Endothelial cell (in vitro differentiated cells): ENCODE measurements around the gene GALNT18. TPM values are rescaled to one million over a fixed set of nuclear protein-coding genes. Genes with fewer than 3 reads are reported as not detected.
A peak's percentile ranks its signal among the peaks of the same experiment; 100 is the strongest.

ENCODE experiments used
- DNase-seq: peaks from one replicate; pipeline ENCODE4 v3.0.0; 2021; ENCODE audit warnings: low spot score
- H3K27ac Mint-ChIP-seq: one replicate; pipeline ENCODE4 v1.8.0; 2021; ENCODE audit warnings: mixed read lengths, inconsistent platforms; ENCODE audit not compliant: unreplicated experiment
- H3K27me3 Mint-ChIP-seq: one replicate; pipeline ENCODE4 v1.8.0; 2021; ENCODE audit warnings: mild to moderate bottlenecking, moderate library complexity, mixed read lengths, inconsistent platforms; ENCODE audit not compliant: unreplicated experiment
- H3K36me3 Mint-ChIP-seq: one replicate; pipeline ENCODE4 v1.8.0; 2021; ENCODE audit warnings: mild to moderate bottlenecking, low read depth, mixed read lengths, inconsistent platforms; ENCODE audit not compliant: unreplicated experiment
- H3K4me1 Mint-ChIP-seq: one replicate; pipeline ENCODE4 v1.8.0; 2021; ENCODE audit warnings: mild to moderate bottlenecking, mixed read lengths, inconsistent platforms; ENCODE audit not compliant: unreplicated experiment
- H3K4me3 Mint-ChIP-seq: one replicate; pipeline ENCODE4 v1.8.0; 2021; ENCODE audit warnings: mild to moderate bottlenecking, mixed read lengths, inconsistent platforms; ENCODE audit not compliant: unreplicated experiment
- H3K9me3 Mint-ChIP-seq: one replicate; pipeline ENCODE4 v1.8.0; 2021; ENCODE audit warnings: mixed read lengths, inconsistent platforms; ENCODE audit not compliant: unreplicated experiment
- CTCF ChIP-seq: fragments of 200-600 bp; sonication (generic); IDR thresholded peaks from one replicate; pipeline ENCODE4 v1.5.0; 2021; ENCODE audit warnings: antibody characterized with exemption; ENCODE audit not compliant: unreplicated experiment
- total RNA-seq: library from RNA; stranded (reverse); fragmentation: NEBNext Ultra II Directional; extraction: Animal tissue kit (Norgen Biotek cat#: 25700); gene quantifications from one replicate; pipeline ENCODE4 v1.2.1, GENCODE V29; 2021; ENCODE audit not compliant: unreplicated experiment

GALNT18 gene
- total RNA-seq, 1 donor from 2014 or later, result 87.6 TPM

- H3K9me3 Mint-ChIP-seq, result no peaks in the 10 kb centered on the region
- no peak for TF ChIP-seq CTCF
- peaks cover 35% of the 10 kb centered on the region for H3K4me1 Mint-ChIP-seq
- no peak overlapping the region for H3K27ac Mint-ChIP-seq
- H3K27me3 Mint-ChIP-seq, result peaks cover 3% of the 10 kb centered on the region
- no peak overlapping the region for H3K4me3 Mint-ChIP-seq
- DNase-seq, result no peak
- peaks cover 25% of the 10 kb centered on the region for H3K36me3 Mint-ChIP-seq
Measured at GRCh38 chr11:11605181-11605580, 16.6 kb downstream of the GALNT18 start.

- H3K4me1 Mint-ChIP-seq, result peaks cover 33% of the 10 kb centered on the region
- H3K9me3 Mint-ChIP-seq, result no peaks in the 10 kb centered on the region
- no peak for DNase-seq
- peaks cover 3% of the 10 kb centered on the region for H3K27me3 Mint-ChIP-seq
- no peak for TF ChIP-seq CTCF
- peak overlapping the region; percentile 33 for H3K4me3 Mint-ChIP-seq
- H3K27ac Mint-ChIP-seq, result no peak overlapping the region
- peaks cover 26% of the 10 kb centered on the region for H3K36me3 Mint-ChIP-seq
Measured at GRCh38 chr11:11604370-11604990, 17.3 kb downstream of the GALNT18 start.

GRCh38 chr11:11602011-11602410 lies 19.8 kb downstream of the GALNT18 start:
- no peak for DNase-seq
- TF ChIP-seq CTCF, result no peak
- Mint-ChIP-seq H3K9me3 (no peaks in the 10 kb centered on the region), H3K27me3 (peaks cover 3% of the 10 kb centered on the region), H3K4me3 (peak overlapping the region; percentile 18), H3K4me1 (peaks cover 23% of the 10 kb centered on the region), H3K27ac (no peak overlapping the region), H3K36me3 (peaks cover 26% of the 10 kb centered on the region)

GRCh38 chr11:11600288-11600687 lies 21.5 kb downstream of the GALNT18 start:
- Mint-ChIP-seq H3K4me3 (no peak overlapping the region), H3K4me1 (peaks cover 8% of the 10 kb centered on the region)
- TF ChIP-seq CTCF, result no peak

GRCh38 chr11:11598243-11598642 lies 23.6 kb downstream of the GALNT18 start:
- Mint-ChIP-seq H3K27ac (no peak overlapping the region), H3K36me3 (peaks cover 33% of the 10 kb centered on the region), H3K4me3 (no peak overlapping the region), H3K27me3 (no peaks in the 10 kb centered on the region), H3K4me1 (peaks cover 10% of the 10 kb centered on the region), H3K9me3 (no peaks in the 10 kb centered on the region)
- no peak for TF ChIP-seq CTCF
- no peak for DNase-seq

More at GRCh38 chr11:11600288-11600687, 21.5 kb downstream of the GALNT18 start:
- peaks cover 3% of the 10 kb centered on the region for H3K27me3 Mint-ChIP-seq
- no peak overlapping the region for H3K27ac Mint-ChIP-seq
- no peak for DNase-seq
- peaks cover 28% of the 10 kb centered on the region for H3K36me3 Mint-ChIP-seq
- no peaks in the 10 kb centered on the region for H3K9me3 Mint-ChIP-seq
